ENCODE data around the gene PEPD. TPM values are rescaled to one million over a fixed set of nuclear protein-coding genes. Genes with fewer than 3 reads are reported as not detected.

PEPD gene
- total and polyA plus RNA-seq, 2 of the 4 experiments (the other 2 are of a cell fraction) = 36.7 to 88.4 TPM

DNA sequence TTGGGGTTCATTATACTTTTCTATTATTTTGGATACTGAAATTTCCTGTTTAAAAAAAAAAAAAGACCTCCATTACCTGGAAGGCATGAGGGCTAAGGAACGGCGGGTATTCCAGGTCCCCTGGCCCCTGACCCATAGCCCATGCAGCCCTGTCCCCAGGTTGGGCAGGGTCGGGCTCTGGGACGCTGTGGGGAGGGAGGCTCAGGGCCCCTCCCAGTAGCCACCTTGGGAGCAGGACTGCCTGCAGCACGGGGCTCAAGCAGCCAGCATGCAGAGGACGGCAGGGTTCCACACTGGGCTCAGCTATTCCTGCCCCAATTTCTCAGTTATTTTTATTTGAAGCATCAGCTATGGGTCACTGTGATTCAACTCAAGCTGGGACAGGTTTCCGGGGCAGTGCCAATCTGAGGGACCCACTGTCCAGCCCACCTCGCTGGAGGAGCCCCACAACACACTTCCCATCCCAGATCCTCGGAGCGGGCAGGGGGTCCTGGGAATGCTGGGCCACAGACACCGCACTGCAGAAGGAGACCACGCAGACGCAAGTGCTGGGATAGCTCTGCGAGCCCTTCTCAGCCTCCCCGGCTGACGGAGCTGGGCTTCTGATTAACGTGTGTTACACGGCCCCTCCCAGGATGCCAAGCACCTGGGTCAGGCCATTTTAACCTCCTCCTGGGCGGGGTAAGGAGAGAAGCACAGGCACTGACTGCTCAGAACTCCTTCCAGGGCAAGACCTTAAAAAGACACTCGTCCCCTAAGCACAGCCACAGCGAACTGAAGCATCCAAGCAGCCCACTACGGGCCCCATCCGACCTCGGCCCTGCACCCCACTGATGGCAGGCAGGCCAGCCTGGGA, 60.1 kb downstream of the PEPD start (continued):
- no peak for TF ChIP-seq RCOR1 (IDR thresholded peaks at IDR 0.05; ENCODE audit: insufficient replicate concordance, low read length)

DNA sequence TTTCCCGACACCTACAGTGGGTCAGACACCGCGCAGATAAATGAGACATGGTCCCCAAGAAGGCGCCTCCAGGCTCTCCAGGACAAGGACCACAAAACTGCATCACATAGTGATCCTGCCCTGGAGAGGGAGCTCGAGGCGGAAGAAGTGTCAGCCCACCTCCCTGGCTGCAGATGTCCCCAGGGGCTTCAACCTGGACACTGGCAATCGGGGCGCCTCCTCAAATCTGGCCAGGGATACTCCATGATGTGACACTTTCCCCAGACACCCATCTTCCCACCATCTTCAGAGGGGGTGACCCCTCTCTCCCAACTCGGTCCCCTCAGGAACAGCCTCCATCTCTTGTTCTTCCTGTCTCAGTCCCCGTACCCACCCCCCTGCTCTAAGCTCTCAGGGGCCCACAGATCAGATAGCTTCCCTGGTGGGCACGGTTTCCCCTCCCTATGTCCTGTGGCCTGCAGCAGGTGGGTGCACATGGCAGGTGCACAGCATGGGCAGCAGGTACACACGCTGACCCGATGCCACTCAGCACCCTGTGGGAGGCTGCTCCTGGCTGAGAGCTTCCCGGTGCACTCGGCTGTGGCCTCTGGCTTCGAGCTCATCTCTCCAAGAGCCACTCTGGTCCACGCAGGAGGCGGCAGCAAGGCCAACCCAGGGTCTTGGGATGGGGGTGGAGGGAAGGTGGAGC, 61.2 kb downstream of the PEPD start:
- Histone ChIP-seq H2BK120ac (ENCODE audit: low read depth, low read length) (no peak overlapping the region), H2BK20ac (ENCODE audit: low read depth, low read length) (no peak overlapping the region), H2AK9ac (replicated peaks; ENCODE audit: low read depth, low read length, poor library complexity) (no peak overlapping the region), H3K9me3 (ENCODE audit: control insufficient read depth, insufficient read depth, low read length) (no peaks in the 10 kb centered on the region), H2BK5ac (ENCODE audit: low read depth, low read length, poor library complexity, severe bottlenecking) (no peak overlapping the region), H3K18ac (ENCODE audit: low read depth, low read length) (no peak overlapping the region), H3K27me3 (ENCODE audit: control insufficient read depth, insufficient read depth, low read length) (no peaks in the 10 kb centered on the region), H3K4ac (ENCODE audit: low read depth, low read length) (no peak overlapping the region), H4K5ac (ENCODE audit: low read depth, low read length) (no peak overlapping the region), H4K20me1 (ENCODE audit: insufficient read depth, low read length) (no peaks in the 10 kb centered on the region), H3K23ac (ENCODE audit: low read depth, low read length) (no peak overlapping the region), H4K8ac (ENCODE audit: low read depth in 2 of 2, low read length in 2 of 2) (no peak overlapping the region), H3K9me1 (ENCODE audit: insufficient read depth, low read length) (peaks cover 11% of the 10 kb centered on the region), H2AFZ (replicated peaks; ENCODE audit: low read length, poor library complexity) (no peak overlapping the region), H3K36me3 (ENCODE audit: control insufficient read depth, insufficient read depth, low read length) (peaks cover 1% of the 10 kb centered on the region; the same call in 1 of the 2 replicates), H3K56ac (ENCODE audit: extremely low read depth, insufficient read depth, low read length) (no peak overlapping the region), H2BK15ac (ENCODE audit: low read depth, low read length) (no peak overlapping the region), H3K9ac (ENCODE audit: low read depth, low read length) (no peak overlapping the region), H3K14ac (replicated peaks; ENCODE audit: low read depth, low read length) (no peak overlapping the region), H3K79me1 (ENCODE audit: low read depth in 1 of 2, low read length in 2 of 2) (0 out of 4 replicates have a peak, but pooled peaks cover 0 to 4% of the 10 kb centered on the region in 2 experiments), H4K91ac (ENCODE audit: insufficient read depth, low read depth, low read length) (no peak overlapping the region), H3K4me2 (ENCODE audit: low read depth, low read length) (no peak overlapping the region), H2AK5ac (ENCODE audit: low read depth, low read length) (no peak overlapping the region), H3K4me3 (ENCODE audit: insufficient read depth, low read depth, low read length) (no peak overlapping the region), H3K27ac (ENCODE audit: insufficient read depth, low read length) (no peak overlapping the region), H3K4me1 (ENCODE audit: control insufficient read depth, insufficient read depth, low read length) (no peaks in the 10 kb centered on the region)
- intact Hi-C loops (cut with micrococcal nuclease) (no loop called here), dilution Hi-C loops (cut with HindIII; ENCODE audit: low sequenced_read_pairs, unreplicated experiment) (no loop called here), in situ Hi-C loops (cut with MboI; ENCODE audit: low sequenced_read_pairs) (no loop called here)
- no peak for DNase-seq
- POLR2A ChIA-PET (ENCODE audit: unreplicated experiment) = no interaction called here
- BruUV-seq (replicated peaks) = no TSS peak
- TF ChIP-seq POLR2A (IDR thresholded peaks at IDR 0.05; ENCODE audit: low read depth, low read length) (no peak), FOS (IDR thresholded peaks at IDR 0.05; ENCODE audit: low read depth, low read length) (no peak)
- CTCF ChIA-PET = no interaction called here
- ATAC-seq (ENCODE audit: low read depth) = no peak
- 73% methylated on average over 3 of the region's 18 CpGs; no CpG with 5 or more reads in 1 of the 2 experiments for WGBS, 2 experiments (ENCODE audit: extremely low coverage in 2 of 2, insufficient read length in 1 of 2)
